GM19467 (cell line): ENCODE data around the gene TCAIM.

Source experiments
- ATAC-seq: cut with Tn5 transposase; IDR thresholded peaks from one replicate; pipeline ENCODE4 v1.9.1; 2021; ENCODE audit warnings: mild to moderate bottlenecking, moderate library complexity; ENCODE audit not compliant: unreplicated experiment

Gene TCAIM

GRCh38 chr3:44338010-44338827 lies at the start of gene TCAIM:
Gene TCAIM, plus strand, starts transcription at chr3:44338766. Its CDS starts 16,017 bp downstream, at chr3:44354783.
- peak; percentile 93 for ATAC-seq

- no peak for ATAC-seq
Observed at GRCh38 chr3:44289882-44290462, 48.6 kb upstream of the TCAIM start.

GRCh38 chr3:44292276-44292675 lies 46.3 kb upstream of the TCAIM start:
- ATAC-seq, result no peak

- ATAC-seq, result no peak
Observed at GRCh38 chr3:44292947-44293346, 45.6 kb upstream of the TCAIM start.

GRCh38 chr3:44297255-44297654 lies 41.3 kb upstream of the TCAIM start:
- no peak for ATAC-seq

GRCh38 chr3:44301746-44302145 lies 36.8 kb upstream of the TCAIM start:
- no peak for ATAC-seq

GRCh38 chr3:44309500-44309899 lies 29.1 kb upstream of the TCAIM start:
- no peak for ATAC-seq

- no peak for ATAC-seq
Observed at GRCh38 chr3:44318891-44319311, 19.7 kb upstream of the TCAIM start.

GRCh38 chr3:44321335-44321734 lies 17.2 kb upstream of the TCAIM start:
- no peak for ATAC-seq

GRCh38 chr3:44323341-44323955 lies 15.1 kb upstream of the TCAIM start:
- ATAC-seq, result no peak

- ATAC-seq, result no peak
Observed at GRCh38 chr3:44324584-44324983, 14.0 kb upstream of the TCAIM start.

- ATAC-seq, result no peak
Observed at GRCh38 chr3:44326019-44326418, 12.5 kb upstream of the TCAIM start.

- ATAC-seq, result no peak
Observed at GRCh38 chr3:44326515-44326914, 12.1 kb upstream of the TCAIM start.

- no peak for ATAC-seq
Observed at GRCh38 chr3:44329946-44330345, 8.6 kb upstream of the TCAIM start.

GRCh38 chr3:44330444-44330843 lies 8.1 kb upstream of the TCAIM start:
- ATAC-seq, result no peak

- ATAC-seq, result no peak
Observed at GRCh38 chr3:44334326-44334725, 4.2 kb upstream of the TCAIM start.

- no peak for ATAC-seq
Observed at GRCh38 chr3:44337248-44337785, 1.2 kb upstream of the TCAIM start.

- ATAC-seq, result no peak
Observed at GRCh38 chr3:44338828-44339127, 212 bp downstream of the TCAIM start.

- no peak for ATAC-seq
Observed at GRCh38 chr3:44339181-44340057, 853 bp downstream of the TCAIM start.

- no peak for ATAC-seq
Observed at GRCh38 chr3:44340058-44340395, 1.5 kb downstream of the TCAIM start.

- no peak for ATAC-seq
Observed at GRCh38 chr3:44342176-44342790, 3.7 kb downstream of the TCAIM start.
